Activated naive CD4-positive, alpha-beta T cell treated with anti-CD3 and anti-CD28 coated beads, Interleukin-2, amount 50 U/mL, for 24 hours (primary cell): ENCODE results near the gene CHN1.

Experiments
- H3K27ac Mint-ChIP-seq: one replicate; pipeline ENCODE4 v1.8.0; 2021; ENCODE audit warnings: mild to moderate bottlenecking, mixed read lengths
- H3K27me3 Mint-ChIP-seq: one replicate; pipeline ENCODE4 v1.8.0; 2021; ENCODE audit warnings: mixed read lengths
- H3K36me3 Mint-ChIP-seq: one replicate; pipeline ENCODE4 v1.8.0; 2021; ENCODE audit warnings: mixed read lengths
- H3K4me1 Mint-ChIP-seq: one replicate; pipeline ENCODE4 v1.8.0; 2021; ENCODE audit warnings: mixed read lengths
- H3K4me3 Mint-ChIP-seq: one replicate; pipeline ENCODE4 v1.8.0; 2021; ENCODE audit warnings: mild to moderate bottlenecking, mixed read lengths
- H3K9me3 Mint-ChIP-seq: one replicate; pipeline ENCODE4 v1.8.0; 2021; ENCODE audit warnings: mixed read lengths

The CHN1 gene

DNA sequence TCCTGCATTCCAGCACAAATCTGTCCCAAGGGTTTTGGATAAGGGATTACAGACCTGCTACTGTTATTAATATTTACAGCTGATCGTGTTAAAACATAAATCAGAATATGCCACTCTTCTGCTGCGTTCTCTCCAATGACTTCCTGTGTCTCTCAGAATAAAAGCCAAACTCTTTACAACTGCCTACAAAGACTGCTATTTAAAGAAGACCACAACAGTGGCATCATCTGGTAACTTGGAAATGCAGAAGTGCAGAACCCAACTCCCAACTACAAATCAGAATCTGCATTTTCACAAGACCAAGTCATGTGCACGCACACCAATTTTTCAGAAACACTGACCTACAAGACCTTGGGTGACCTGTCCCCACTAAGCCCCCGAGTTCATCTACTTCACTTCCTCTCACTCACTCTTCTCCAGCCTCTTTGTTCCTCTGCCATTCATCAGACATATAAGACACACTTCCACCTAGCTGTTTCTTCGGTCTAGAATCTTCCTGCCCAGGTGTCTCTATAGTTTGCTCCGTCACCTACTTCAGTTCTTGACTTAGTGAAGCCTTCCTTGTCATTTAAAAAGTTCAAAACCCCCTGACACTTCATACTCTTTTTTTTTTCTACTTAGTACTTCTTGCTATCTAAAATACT, 36.0 kb downstream of the CHN1 start:
- H3K4me1 Mint-ChIP-seq: peaks cover 8% of the 10 kb centered on the region
- H3K4me3 Mint-ChIP-seq: no peak overlapping the region
- H3K27me3 Mint-ChIP-seq: peaks cover 3% of the 10 kb centered on the region
- H3K27ac Mint-ChIP-seq: no peak overlapping the region
- H3K36me3 Mint-ChIP-seq: no peaks in the 10 kb centered on the region
- no peaks in the 10 kb centered on the region for H3K9me3 Mint-ChIP-seq

DNA sequence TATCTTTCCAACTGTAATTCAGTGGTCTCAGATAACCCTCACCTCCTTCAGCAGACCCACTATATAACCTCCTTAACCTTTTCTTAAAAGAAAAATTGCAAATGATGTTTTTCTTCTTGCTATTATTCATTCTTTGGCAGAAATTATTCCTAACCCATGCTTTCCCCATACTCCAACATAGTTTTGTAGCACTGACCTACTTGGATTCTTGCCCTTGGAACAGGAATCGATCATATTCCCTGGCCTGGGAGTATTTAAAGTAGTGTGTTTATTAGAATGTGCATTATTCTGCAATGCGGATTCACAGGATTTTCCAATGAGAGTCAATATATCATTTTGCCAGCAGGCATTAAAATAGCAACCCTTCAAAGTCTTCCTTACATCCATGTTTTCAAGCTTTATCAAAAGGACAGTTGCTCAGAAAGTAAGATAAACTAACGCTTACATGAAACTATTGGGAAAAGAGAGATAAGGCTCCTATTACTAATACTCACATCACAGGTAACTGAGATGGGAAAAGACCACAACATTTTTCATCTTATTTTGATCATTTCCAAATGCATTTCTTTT, 37.4 kb downstream of the CHN1 start:
- Mint-ChIP-seq H3K27ac (no peak overlapping the region), H3K4me1 (peaks cover 8% of the 10 kb centered on the region), H3K9me3 (no peaks in the 10 kb centered on the region)

GRCh38 chr2:174967086-174967485, 38.1 kb downstream of the CHN1 start:
- H3K36me3 Mint-ChIP-seq: no peaks in the 10 kb centered on the region

More for the DNA sequence above, 37.4 kb downstream of the CHN1 start:
- peaks cover 1% of the 10 kb centered on the region for H3K27me3 Mint-ChIP-seq
- H3K36me3 Mint-ChIP-seq: no peaks in the 10 kb centered on the region
- no peak overlapping the region for H3K4me3 Mint-ChIP-seq

DNA sequence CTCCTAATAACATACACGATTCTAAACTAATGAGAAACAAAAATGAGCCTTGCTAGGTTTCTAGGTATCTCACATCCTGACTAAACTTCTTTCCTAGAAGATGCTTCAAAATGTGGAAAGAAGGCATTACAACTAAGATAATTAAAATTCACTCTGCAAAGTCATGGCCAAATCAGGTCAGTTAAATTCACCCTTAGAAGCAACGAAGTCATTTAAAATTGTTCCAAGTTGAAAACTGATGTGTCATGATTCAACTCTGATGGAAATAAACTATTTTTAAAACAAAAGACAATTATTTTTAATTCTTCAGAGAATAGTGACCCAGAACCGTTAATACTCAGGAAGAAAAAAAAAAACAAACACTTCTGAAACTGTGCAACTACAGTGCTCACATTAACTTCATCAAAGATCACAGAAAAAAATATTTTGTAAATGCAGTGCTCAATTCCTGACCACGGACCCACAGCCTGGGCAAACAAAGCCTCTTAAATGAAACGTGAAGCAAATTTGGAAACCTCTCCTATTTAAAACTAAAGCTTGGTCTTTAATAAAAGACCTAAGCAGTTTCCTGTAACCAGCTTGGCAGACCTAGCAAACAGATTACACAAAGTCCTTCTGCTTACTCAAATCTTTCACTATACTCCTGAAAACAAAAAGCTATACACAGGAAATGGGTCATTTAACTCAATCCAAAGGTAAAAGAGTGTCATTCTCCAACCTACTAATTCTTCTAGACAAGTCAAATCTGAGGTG, 39.0 kb downstream of the CHN1 start:
- Mint-ChIP-seq H3K9me3 (no peaks in the 10 kb centered on the region), H3K27ac (no peak overlapping the region), H3K4me3 (no peak overlapping the region), H3K36me3 (no peaks in the 10 kb centered on the region), H3K27me3 (peaks cover 1% of the 10 kb centered on the region), H3K4me1 (peaks cover 8% of the 10 kb centered on the region)

More at GRCh38 chr2:174967086-174967485, 38.1 kb downstream of the CHN1 start:
- H3K4me1 Mint-ChIP-seq: peaks cover 8% of the 10 kb centered on the region
- H3K27ac Mint-ChIP-seq: no peak overlapping the region
- peaks cover 1% of the 10 kb centered on the region for H3K27me3 Mint-ChIP-seq
- H3K4me3 Mint-ChIP-seq: no peak overlapping the region
- no peaks in the 10 kb centered on the region for H3K9me3 Mint-ChIP-seq

GRCh38 chr2:174965551-174965950, 39.6 kb downstream of the CHN1 start:
- H3K27ac Mint-ChIP-seq: no peak overlapping the region
- H3K9me3 Mint-ChIP-seq: no peaks in the 10 kb centered on the region
- no peaks in the 10 kb centered on the region for H3K36me3 Mint-ChIP-seq
- peaks cover 1% of the 10 kb centered on the region for H3K27me3 Mint-ChIP-seq
- H3K4me3 Mint-ChIP-seq: no peak overlapping the region
- H3K4me1 Mint-ChIP-seq: peaks cover 8% of the 10 kb centered on the region

GRCh38 chr2:174964404-174964803, 40.8 kb downstream of the CHN1 start:
- peaks cover 5% of the 10 kb centered on the region for H3K4me1 Mint-ChIP-seq
- H3K4me3 Mint-ChIP-seq: no peak overlapping the region
- no peak overlapping the region for H3K27ac Mint-ChIP-seq
- H3K9me3 Mint-ChIP-seq: no peaks in the 10 kb centered on the region
- no peaks in the 10 kb centered on the region for H3K27me3 Mint-ChIP-seq
- H3K36me3 Mint-ChIP-seq: no peaks in the 10 kb centered on the region

DNA sequence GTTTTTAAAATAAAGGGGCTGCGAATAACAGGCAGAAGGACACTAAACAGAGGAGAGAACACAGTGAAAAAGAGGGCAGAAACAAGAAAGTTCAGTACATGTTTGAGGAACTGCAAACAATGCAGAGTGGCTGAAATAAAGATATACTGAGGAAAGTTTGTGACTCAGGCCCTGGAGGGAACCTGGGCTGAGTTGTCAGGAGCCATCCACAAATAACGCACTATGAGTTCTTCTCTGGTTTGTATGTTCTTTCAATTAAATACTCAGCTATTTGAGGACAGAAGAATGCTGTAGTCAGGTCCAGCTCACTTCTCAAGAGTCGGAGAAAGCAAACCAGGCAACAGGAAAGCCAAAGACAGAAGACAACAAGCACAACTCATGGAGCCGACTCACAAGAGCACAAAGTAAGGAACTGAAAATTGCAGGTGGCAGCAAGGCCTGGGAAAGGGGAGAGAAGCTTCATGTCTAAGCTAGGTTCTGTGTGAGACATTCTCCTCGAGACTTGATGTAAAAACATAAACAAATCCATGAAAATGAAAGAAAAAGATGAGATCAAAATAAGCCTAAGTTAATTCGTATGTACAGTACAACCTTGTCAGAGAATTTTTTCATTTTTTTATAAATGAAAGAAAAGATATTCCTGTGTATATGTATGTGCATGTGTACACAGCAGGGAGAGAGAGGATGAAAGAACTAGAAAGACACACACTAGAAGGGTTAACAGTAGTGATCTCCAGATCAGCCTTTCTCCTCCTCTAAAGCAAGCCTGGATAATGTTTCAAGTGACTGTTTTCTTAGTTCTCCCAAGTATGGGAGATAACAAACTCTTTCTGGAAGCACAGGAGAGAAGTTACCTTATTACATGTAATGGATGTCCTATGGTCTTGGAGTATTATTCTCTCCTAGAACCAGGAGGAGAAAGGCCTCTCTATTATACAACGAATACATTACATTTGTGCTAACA, 41.5 kb downstream of the CHN1 start:
- no peaks in the 10 kb centered on the region for H3K4me1 Mint-ChIP-seq
- no peak overlapping the region for H3K27ac Mint-ChIP-seq
- H3K4me3 Mint-ChIP-seq: no peak overlapping the region
- H3K9me3 Mint-ChIP-seq: no peaks in the 10 kb centered on the region
- no peaks in the 10 kb centered on the region for H3K27me3 Mint-ChIP-seq
- H3K36me3 Mint-ChIP-seq: no peaks in the 10 kb centered on the region

DNA sequence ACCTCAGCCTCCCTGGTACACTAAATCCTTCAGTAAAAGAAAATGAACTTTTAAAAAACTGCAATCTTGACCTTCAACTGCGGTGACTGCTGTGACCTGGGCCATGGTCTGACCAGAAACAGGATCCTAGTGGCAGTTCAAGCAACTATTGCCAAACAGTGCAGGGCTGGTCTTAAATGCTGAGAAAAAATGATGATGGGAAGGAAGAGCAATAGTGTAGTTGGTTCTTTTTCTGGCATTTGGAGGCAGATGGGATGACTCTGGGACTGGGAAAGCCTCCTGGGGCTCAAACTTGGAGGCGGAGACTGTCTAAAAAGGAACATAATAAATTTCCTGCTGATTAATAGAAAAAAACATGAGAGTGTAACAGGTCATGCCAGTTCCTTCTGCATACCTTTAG, 45.4 kb downstream of the CHN1 start:
- Mint-ChIP-seq H3K36me3 (no peaks in the 10 kb centered on the region), H3K4me3 (no peak overlapping the region), H3K27me3 (no peaks in the 10 kb centered on the region), H3K4me1 (no peaks in the 10 kb centered on the region), H3K9me3 (no peaks in the 10 kb centered on the region), H3K27ac (no peak overlapping the region)

DNA sequence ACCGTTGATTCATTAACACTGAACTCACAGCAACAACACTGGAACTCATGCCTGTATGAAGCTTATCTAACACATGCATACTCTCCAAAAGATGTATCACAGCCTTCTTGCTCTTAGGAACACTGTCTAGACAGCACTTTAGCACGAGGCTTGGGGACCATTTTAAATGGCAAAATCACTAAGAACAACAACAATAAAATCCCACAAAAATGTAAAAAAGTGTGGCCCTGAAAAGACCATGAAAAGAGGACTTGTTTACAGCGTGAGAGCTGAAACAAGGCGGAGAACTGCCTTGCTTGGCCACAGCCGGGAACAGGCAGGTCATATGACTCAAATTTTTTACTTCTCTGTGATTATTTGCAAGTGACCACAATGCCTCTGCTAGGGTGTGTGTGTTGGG, 48.1 kb downstream of the CHN1 start:
- no peaks in the 10 kb centered on the region for H3K9me3 Mint-ChIP-seq
- H3K4me1 Mint-ChIP-seq: peaks cover 3% of the 10 kb centered on the region
- H3K4me3 Mint-ChIP-seq: no peak overlapping the region
- H3K27ac Mint-ChIP-seq: no peak overlapping the region
- H3K27me3 Mint-ChIP-seq: peaks cover 1% of the 10 kb centered on the region
- no peaks in the 10 kb centered on the region for H3K36me3 Mint-ChIP-seq

DNA sequence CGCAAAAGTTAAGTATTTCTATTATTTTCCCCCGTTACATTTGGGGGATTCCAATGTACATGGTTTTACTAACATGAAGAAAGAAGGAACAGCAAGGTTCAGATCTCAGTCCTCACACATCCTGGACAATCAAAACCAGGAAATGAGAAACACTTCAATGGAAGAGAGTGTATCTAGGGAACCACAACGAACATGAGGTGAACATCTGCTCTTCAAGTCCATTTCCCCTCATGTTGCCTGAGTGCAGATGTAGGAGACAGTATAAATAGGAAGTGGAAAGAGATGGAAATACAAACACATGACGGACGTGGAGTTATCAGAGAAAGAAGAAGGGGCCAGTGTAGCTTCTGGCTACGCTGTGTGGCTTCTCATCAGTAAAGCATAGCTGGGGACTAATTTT, 52.6 kb downstream of the CHN1 start:
- H3K4me3 Mint-ChIP-seq: no peak overlapping the region
- H3K4me1 Mint-ChIP-seq: peaks cover 3% of the 10 kb centered on the region
- H3K36me3 Mint-ChIP-seq: no peaks in the 10 kb centered on the region
- peaks cover 2% of the 10 kb centered on the region for H3K27me3 Mint-ChIP-seq
- H3K9me3 Mint-ChIP-seq: no peaks in the 10 kb centered on the region
- no peak overlapping the region for H3K27ac Mint-ChIP-seq

DNA sequence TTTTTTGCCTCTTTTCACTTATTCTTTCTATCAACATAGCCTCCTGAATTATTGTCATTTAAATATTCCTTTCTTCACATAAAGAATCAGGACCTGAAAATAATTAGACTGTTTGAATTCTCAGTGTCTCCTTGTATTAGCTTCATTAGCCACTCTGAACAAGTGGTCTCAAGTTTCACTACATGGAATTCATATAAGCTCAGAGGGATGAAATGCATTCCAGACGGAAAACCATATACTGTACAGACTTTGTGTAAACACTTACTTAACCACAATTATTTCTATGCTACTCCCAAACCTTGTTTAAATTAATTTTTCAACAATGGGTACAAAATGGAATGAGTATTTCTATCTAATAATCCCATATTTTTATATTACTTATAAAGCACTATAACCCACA, 53.4 kb downstream of the CHN1 start:
- Mint-ChIP-seq H3K27ac (no peak overlapping the region), H3K27me3 (peaks cover 2% of the 10 kb centered on the region), H3K36me3 (no peaks in the 10 kb centered on the region), H3K9me3 (no peaks in the 10 kb centered on the region), H3K4me3 (no peak overlapping the region), H3K4me1 (peaks cover 3% of the 10 kb centered on the region)

DNA sequence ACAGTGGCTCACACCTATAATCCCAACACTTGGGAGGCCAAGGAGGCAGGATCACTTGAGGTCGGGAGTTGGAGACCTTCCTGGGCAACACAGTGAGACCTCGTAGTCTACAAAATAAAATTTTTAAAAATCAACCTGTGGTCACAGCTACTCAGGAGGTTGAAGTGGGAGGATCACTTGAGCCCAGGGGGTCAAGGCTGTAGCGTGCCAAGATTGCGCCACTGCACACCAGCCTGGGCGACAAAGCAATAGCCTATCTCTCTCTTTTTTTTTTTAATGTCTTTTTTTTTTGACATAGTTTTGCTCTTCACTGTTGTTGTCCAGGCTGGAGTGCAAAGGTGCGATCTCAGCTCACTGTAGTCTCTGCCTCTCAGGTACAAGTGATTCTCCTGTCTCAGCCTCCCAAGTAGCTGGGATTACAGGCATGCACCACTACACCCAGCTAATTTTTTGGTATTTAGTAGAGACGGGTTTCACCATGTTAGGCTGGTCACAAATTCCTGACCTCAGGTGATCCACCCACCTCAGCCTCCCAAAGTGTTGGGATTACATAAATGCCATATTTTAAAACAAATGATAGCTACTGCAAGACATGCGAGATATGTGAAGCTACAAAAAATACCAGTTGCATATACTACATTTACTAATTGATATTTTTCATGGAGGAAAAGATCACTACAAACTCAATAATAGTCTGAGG, 55.0 kb downstream of the CHN1 start:
- no peaks in the 10 kb centered on the region for H3K36me3 Mint-ChIP-seq
- peaks cover 2% of the 10 kb centered on the region for H3K27me3 Mint-ChIP-seq
- H3K9me3 Mint-ChIP-seq: no peaks in the 10 kb centered on the region
- H3K27ac Mint-ChIP-seq: no peak overlapping the region
- H3K4me3 Mint-ChIP-seq: no peak overlapping the region
- H3K4me1 Mint-ChIP-seq: peaks cover 3% of the 10 kb centered on the region

DNA sequence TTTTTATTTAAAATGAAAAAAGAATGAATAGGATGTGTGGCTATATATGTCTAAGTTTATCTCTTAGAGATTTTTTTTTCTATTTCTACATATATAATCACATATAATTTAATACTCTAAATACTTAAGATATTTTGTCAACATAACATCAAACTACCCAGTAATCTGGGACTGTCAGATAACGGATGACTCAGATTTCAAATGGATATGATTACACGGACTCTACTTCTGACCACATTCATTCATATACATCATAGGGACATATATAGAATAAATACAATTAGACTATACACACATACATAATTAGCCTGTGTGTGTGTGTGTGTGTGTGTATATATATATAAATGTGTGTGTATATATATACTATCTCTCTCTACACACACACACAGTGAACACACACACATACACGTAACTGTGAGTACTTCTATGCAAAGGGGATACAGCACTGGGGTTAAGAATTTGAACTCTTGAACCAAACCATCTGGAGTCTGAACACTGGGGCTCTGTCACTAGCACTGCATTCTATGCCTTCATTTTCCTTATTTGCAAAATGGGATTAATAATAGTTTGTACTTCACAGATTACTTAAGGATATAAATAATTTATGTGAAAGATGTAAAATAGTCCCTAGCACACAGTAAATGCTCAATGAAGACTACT, 59.5 kb downstream of the CHN1 start:
- Mint-ChIP-seq H3K36me3 (no peaks in the 10 kb centered on the region), H3K27ac (no peak overlapping the region), H3K9me3 (no peaks in the 10 kb centered on the region), H3K4me1 (no peaks in the 10 kb centered on the region), H3K4me3 (no peak overlapping the region), H3K27me3 (peaks cover 1% of the 10 kb centered on the region)

- no peaks in the 10 kb centered on the region for H3K9me3 Mint-ChIP-seq
Observed at GRCh38 chr2:174939046-174939445, 66.1 kb downstream of the CHN1 start.

More at GRCh38 chr2:174939046-174939445, 66.1 kb downstream of the CHN1 start:
- H3K4me1 Mint-ChIP-seq: no peaks in the 10 kb centered on the region
- peaks cover 1% of the 10 kb centered on the region for H3K27me3 Mint-ChIP-seq
- no peak overlapping the region for H3K4me3 Mint-ChIP-seq
- no peaks in the 10 kb centered on the region for H3K36me3 Mint-ChIP-seq
- no peak overlapping the region for H3K27ac Mint-ChIP-seq
